Stimulated activated CD4-positive, alpha-beta T cell treated with anti-CD3 and anti-CD28 coated beads, Interleukin-12 subunit alpha, Interleukin-12 subunit beta, amount 100 ng/mL, for 24 hours (primary cell): ENCODE data around the gene CCDC93.
"Not testable (repeated sequence)": the region's sequence is repeated elsewhere in the genome, so short reads cannot be mapped to it uniquely, and the experiment has no call there.

Source experiments
- DNase-seq, 2 experiments: peaks; one replicate each; pipeline ENCODE4 v3.0.0-alpha.2; 2020; ENCODE audit warnings: low read depth in 2 of 2

Gene CCDC93

DNA sequence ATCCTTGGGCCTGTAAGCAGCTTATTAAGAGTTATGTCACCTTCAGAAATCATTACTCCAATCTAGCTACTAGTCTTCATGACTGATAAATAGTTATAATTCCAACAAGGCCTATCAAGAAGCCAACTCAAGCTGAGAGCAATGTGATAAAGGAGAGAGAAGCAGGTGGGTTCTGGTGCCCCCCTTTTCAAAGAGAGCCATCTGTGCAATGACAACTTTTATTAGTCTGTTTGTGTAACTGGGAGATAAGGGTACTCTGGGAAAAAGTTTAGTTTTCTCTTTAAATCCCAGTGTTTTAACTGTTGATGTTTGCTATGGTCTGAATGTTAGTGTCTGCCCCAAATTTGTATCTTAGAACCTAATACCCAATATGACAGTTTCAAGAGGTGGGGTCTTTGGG is 60.6 kb downstream of the CCDC93 start:
- DNase-seq, result no peak

GRCh38 chr2:117952701-117953100 is 61.2 kb downstream of the CCDC93 start:
- no peak for DNase-seq

GRCh38 chr2:117952228-117952627 is 61.6 kb downstream of the CCDC93 start:
- no peak for DNase-seq

DNA sequence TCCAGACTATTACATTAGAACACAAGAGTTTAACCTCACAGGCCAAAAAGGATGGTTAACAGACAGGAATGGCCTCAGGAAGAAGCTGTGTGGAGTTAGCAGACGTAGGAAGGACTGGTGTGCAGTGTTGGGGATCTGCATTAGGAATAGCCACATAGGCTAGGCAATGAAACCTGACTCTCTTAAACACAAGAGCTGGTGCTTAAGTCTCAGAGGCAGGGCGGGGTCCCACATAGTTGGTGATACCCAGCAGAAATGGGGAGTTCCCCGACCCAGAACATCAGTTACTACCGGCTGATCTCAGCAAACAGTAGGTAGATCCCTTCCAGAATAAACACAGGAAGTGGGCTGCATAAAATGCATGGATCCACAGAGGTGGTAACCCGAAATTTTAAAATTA is 64.1 kb downstream of the CCDC93 start:
- DNase-seq, result no peak

DNA sequence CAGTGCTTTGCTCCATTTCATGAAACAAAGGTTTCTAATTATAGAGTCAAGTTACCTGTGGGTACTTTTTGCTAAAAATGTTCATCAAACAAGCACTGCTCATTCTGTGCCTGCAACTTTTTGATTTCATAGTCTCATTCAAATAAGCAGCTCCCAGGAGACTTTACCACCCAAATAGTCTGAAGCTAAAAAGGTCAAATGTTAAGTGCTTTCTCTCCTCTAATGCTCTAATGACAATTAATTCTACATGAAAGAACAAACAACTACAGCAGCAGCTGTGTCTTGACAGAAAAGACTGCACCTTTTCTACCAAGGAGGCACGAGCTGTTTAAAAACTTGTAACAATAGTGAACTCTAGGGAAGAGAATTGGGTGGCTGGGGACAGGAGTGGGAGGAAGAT is 65.3 kb downstream of the CCDC93 start:
- no peak for DNase-seq

DNA sequence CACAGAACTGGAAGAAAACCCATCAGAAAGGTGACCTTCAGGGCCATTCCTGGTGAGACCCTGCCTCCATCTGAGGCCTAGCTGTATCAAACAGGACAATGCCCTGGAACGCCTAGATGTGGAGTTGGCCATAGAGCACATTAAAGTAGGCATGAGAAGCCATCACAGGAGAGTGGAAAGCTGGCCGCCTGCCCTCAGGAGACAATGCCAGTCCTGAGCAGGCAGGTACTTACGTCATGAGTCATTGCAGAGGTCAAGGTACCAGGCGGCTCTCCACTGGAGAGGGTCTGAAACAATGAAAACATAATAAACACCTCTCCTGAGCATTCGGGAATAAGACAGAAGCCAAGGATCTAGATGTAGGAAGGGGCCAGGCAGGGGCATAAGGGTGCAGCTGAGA is 68.6 kb downstream of the CCDC93 start:
- no peak for DNase-seq

GRCh38 chr2:117944816-117945215 is 69.1 kb downstream of the CCDC93 start:
- DNase-seq, result no peak

GRCh38 chr2:117943013-117943672 is 70.7 kb downstream of the CCDC93 start:
- DNase-seq, result no peak

- no peak for DNase-seq
Measured at GRCh38 chr2:117942551-117942950, 71.3 kb downstream of the CCDC93 start.

DNA sequence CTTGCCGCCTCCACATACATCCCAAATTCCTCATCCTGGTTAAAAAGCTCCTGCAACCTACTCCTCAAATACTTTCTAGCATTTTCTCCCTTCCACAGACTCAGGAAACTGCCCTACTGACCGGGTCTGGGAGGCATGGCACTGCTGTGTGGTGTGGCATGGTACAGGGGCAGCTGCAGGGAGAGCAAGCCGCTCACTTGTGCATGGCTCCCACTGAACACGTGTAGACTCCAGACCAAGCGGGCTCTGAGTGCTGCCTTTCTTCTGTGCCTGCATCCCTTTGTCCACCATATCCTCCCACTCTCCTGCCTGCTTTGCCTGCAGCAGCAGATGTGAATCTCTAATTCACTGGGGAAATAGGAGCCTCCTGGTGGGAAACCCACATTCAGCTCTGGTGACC is 72.2 kb downstream of the CCDC93 start:
- DNase-seq, result no peak

DNA sequence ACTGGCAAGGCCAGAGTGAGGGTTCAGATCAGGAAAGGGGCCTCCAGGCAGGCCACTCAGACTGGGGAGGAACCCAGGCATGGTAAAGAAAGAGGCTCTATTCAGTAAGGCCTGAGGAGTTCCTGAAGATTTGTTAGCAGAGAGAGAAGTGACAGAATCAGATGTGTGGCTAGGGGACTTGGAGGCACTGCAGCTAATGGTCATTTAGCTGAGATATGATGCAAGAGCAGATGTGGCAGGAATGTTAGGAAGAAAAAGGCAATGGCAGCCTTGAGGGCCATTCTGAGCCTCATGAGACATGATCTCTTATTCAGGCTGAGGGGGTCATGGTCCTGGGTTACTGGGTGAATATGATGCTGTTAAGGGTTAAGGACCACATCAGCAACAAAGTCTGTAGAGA is 73.4 kb downstream of the CCDC93 start:
- no peak for DNase-seq

GRCh38 chr2:117938611-117939010 is 75.3 kb downstream of the CCDC93 start:
- DNase-seq, result no peak

DNA sequence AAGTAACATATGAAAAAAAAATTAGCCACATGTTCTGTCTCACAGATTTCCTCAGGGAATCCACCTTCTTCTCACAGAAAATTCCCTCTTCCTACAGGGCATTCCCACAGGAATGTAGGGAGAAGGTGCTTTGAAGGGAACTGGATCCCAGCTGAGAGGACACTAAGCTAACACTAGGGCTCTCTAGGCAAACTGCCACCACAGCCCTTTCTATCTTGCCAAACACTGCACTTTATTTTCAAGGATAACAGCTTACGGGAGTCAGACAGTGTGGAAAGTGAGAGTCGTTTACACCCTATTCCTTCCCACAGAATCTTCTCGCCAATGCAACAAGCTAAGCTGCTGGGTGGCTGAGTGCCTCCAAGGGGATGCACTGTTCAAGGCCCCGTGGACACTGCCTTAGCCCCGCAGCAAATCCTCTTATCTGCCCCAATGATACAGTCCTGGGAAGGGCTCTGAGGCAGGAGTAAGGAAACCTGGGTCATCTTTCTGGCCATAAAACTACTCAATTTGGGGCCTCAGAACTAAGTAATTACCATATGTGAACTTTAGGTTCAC is 76.9 kb downstream of the CCDC93 start:
- no peak for DNase-seq

- DNase-seq, result no peak
Measured at GRCh38 chr2:117935954-117936353, 77.9 kb downstream of the CCDC93 start.

DNA sequence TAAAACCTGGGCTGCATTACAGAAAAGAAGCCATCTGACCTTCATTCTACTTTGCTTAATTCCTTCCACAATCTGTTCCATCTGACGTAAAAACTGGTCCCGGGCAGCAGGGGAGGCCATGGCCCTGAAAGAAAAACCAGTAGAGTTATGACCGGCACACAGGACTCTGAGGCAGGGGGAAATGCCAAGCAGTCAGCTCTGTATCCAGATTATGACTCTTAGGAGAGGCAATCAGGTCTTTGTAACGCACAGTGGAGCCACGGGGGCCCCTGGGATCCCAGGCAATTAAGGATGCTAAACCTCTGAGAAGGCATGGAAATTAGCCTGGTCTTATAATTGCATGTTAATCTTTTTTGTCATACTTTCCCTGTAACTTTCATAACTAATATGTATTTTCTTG is 78.4 kb downstream of the CCDC93 start:
- no peak for DNase-seq

DNA sequence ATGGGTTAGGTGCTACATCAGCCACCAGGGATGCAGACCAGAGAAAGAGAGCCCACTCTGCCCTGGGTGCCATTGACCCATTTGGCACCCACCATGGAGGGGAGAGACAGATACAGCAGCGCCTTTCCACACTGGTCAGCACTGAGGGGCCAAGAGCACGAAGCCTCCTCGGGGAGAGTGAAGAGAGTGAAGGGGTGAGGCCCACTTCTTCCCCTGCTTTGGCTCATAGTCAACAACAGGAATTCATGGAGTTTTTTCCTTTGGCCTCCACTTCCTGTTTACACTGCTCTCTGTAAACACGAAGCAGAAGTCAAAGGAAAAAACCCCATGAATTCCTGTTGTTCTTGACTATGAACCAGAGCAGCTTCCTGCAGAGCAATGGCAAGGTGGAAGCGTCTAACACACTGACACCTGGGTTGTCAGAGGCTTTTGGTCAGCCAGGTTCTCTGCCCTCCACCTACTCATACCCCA is 80.0 kb downstream of the CCDC93 start:
- no peak for DNase-seq

DNA sequence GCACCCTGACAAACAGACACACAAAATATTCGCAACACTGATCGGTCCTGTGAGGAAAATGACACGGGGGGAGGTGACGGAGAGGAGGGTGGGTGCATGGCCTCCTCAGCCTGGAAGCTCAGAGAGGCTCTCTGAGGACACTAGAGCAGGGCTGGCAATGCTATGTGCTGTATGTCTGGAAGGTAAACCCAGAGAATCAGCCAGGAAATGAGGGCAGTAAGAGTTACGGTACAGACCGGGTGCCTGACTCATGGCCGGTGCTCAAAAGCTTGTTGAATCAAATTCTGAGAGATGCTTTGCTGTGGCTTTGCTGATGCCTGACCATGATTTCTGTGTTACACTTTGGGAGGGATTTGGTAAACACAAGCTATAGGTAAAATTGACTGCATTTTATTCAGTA is 81.9 kb downstream of the CCDC93 start:
- no peak for DNase-seq

- no peak for DNase-seq
Measured at GRCh38 chr2:117931266-117931665, 82.6 kb downstream of the CCDC93 start.

DNA sequence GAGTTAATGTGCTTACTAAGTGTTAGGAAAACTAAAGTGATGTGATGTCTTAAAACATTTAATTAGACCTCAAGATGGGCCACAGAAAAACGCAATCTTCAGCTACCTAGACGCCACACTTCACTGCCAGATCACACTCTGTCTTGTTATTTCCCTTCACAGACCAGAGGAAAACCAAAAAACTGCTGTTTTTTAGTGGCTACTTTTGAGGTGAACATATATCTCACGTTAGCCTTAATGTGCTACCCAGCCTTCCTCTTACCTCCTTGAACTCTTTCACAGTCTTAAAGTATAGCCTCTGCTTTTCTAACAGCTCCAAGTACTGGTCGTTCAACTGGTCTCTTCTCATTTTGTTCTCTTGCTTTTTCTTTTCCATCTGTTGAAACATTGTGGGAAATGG is 83.1 kb downstream of the CCDC93 start:
- no peak for DNase-seq

DNA sequence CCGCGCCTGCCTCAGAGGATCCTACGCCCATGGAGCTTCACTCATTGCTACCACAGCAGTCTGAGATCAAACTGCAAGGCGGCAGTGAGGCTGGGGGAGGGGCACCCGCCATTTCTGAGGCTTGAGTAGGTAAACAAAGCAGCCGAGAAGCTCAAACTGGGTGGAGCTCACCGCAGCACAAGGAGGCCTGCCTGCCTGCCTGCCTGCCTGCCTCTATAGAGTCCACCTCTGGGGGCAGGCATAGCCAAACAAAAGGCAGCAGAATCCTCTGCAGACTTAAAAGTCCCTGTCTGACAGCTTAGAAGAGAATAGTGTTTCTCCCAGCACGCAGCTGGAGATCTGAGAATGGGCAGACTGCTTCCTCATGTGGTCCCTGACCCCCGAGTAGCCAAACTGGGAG is 90.4 kb downstream of the CCDC93 start:
- not testable (repeated sequence) for DNase-seq

DNA sequence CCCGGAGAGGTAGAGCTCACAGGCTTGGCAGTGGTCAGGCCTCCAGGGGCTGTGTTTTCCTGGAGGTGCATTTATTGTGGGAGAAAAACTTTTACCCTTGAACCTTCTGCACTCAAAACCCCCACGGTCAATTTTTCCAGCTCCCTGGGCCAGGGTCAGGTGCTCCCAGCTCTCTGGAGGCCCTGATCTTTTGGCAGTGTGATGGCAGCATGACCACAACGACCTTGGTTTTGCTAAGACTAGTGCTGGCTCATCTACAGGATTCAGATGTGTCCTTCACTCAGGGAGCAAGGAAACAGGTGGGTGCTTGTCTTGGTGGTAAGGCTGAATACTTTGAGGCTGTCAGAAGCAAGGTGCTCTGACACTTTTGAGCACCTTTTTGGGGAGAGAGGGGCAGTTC is 92.3 kb downstream of the CCDC93 start:
- DNase-seq, result no peak

- DNase-seq, result no peak
Measured at GRCh38 chr2:117918608-117919007, 95.3 kb downstream of the CCDC93 start.

DNA sequence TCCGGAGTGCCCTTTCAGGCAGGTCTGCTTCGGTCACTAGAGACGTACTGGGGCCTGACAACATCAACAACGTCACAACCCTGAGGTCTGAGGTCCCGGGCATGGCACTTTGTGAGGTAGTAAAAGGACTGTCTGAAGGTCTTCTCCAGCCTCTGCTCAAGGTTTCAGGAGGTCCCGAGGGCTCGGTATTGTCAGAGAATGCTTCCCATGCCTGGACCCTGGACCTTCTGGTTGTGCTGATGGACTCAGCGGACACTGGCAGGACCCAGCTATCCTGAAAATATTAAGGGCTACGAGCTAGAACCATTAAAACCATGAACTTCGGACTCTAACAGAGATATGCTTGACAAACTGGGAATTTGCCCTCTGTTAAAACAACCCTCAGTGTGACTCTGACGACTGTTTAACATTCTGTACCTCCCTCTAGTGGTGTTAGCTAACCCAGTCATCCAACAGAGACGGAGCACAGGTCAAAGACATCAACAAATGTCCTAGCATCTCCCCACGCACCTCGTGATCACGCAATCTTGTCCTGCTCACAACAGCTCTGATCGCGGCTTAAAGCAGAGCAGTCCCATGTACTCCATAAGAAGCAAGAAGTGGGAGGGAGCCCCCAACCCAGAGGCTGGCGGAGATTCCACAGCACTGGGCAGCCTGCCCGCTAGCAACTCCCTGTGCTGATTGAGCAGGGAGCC is 96.5 kb downstream of the CCDC93 start:
- DNase-seq, result no peak
